Natural killer cell (primary cell): Measurements from ENCODE around the gene GPR173. TPM values are rescaled to one million over a fixed set of nuclear protein-coding genes. Genes with fewer than 3 reads are reported as not detected.

Experiments used
- ATAC-seq, 3 donors: fragments of 150-1000 bp in 2 of 3; fragments of 200-7000 bp in 1 of 3; cut with Tn5 transposase; 1 replicate in 1 of 3; 2 replicates in 2 of 3; pipeline ENCODE4 v1.10.0; 2021; ENCODE audit warnings: mild to moderate bottlenecking in 2 of 3, moderate library complexity in 2 of 3
- DNase-seq, 2 donors: peaks; one replicate each; pipeline versions ENCODE4 v3.0.0 to v3.0.0-alpha.2; 2013 to 2021; ENCODE audit warnings: mixed read lengths in 1 of 2
- H3K27ac ChIP-seq: one replicate; pipeline ENCODE4 v1.5.1; 2013; ENCODE audit warnings: mild to moderate bottlenecking, low read length
- H3K27me3 ChIP-seq: one replicate; pipeline ENCODE4 v1.6.1; 2013; ENCODE audit warnings: low read length; ENCODE audit not compliant: control insufficient read depth, insufficient read depth
- H3K36me3 ChIP-seq: one replicate; pipeline ENCODE4 v1.6.1; 2013; ENCODE audit warnings: low read length; ENCODE audit not compliant: control insufficient read depth, insufficient read depth
- H3K4me1 ChIP-seq: one replicate; pipeline ENCODE4 v1.6.1; 2013; ENCODE audit warnings: low read length; ENCODE audit not compliant: control insufficient read depth, insufficient read depth
- H3K4me3 ChIP-seq: one replicate; pipeline ENCODE4 v1.5.1; 2013; ENCODE audit warnings: low read length
- H3K9me3 ChIP-seq: one replicate; pipeline ENCODE4 v1.6.1; 2013; ENCODE audit warnings: low read length; ENCODE audit not compliant: control insufficient read depth, insufficient read depth
- H3K27ac Mint-ChIP-seq, 2 donors: one replicate each; pipeline ENCODE4 v1.8.0; 2022; ENCODE audit warnings: mild to moderate bottlenecking in 2 of 2, mixed read lengths in 2 of 2, moderate library complexity in 1 of 2
- H3K27me3 Mint-ChIP-seq, 2 donors: one replicate each; pipeline ENCODE4 v1.8.0; 2022; ENCODE audit warnings: low read depth in 2 of 2, mixed read lengths in 2 of 2
- H3K36me3 Mint-ChIP-seq: one replicate; pipeline ENCODE4 v1.8.0; 2022; ENCODE audit warnings: mixed read lengths
- H3K4me1 Mint-ChIP-seq, 2 donors: one replicate each; pipeline ENCODE4 v1.8.0; 2022; ENCODE audit warnings: mixed read lengths in 2 of 2
- H3K4me3 Mint-ChIP-seq: one replicate; pipeline ENCODE4 v1.8.0; 2022; ENCODE audit warnings: mild to moderate bottlenecking, moderate library complexity, mixed read lengths
- H3K9me3 Mint-ChIP-seq, 2 donors: one replicate each; pipeline ENCODE4 v1.8.0; 2022; ENCODE audit warnings: mixed read lengths in 2 of 2
- CTCF ChIP-seq: fragments of 200-600 bp; IDR thresholded peaks from one replicate; pipeline ENCODE4 v1.8.0; 2022; ENCODE audit warnings: antibody characterized with exemption
- WGBS: methylation state at CpG from one replicate; pipeline ENCODE4 v1.1.7; 2013; ENCODE audit warnings: missing lambda C conversion rate; ENCODE audit not compliant: insufficient coverage; 5-methylcytosine and 5-hydroxymethylcytosine counted together
- intact Hi-C: fragments of 100-400 bp; cut with micrococcal nuclease; formaldehyde crosslinking; loops from one replicate; pipeline ENCODE4 v1.14.2; 2022
- total RNA-seq, 4 donors: library from RNA; stranded (reverse); fragments of 120-200 nt in 1 of 4; gene quantifications; one replicate each; pipeline versions ENCODE4 v1.2.3 to v1.2.4, GENCODE V29; 2013 to 2022

GPR173 gene
- total RNA-seq, 3 donors from 2014 or later (not counting 1 experiment from before 2014, with no cell fraction given), result 0.48 TPM; not detected in 2

- H3K36me3 ChIP-seq, result no peaks in the 10 kb centered on the region
- H3K36me3 Mint-ChIP-seq, result no peaks in the 10 kb centered on the region
- TF ChIP-seq CTCF, result no peak
- H3K4me1 ChIP-seq, result no peaks in the 10 kb centered on the region
- no peak for DNase-seq
- no peak overlapping the region for H3K4me3 Mint-ChIP-seq
- no peak overlapping the region for H3K4me3 ChIP-seq
- no peaks in the 10 kb centered on the region for H3K9me3 ChIP-seq
- intact Hi-C loops, result no loop called here
- H3K27me3 ChIP-seq, result no peaks in the 10 kb centered on the region
- H3K27me3 Mint-ChIP-seq, result no peaks in the 10 kb centered on the region
- H3K27ac ChIP-seq, result no peak overlapping the region
- WGBS, result 65% methylated on average over 3 of the region's 3 CpGs
- H3K4me1 Mint-ChIP-seq, result peaks cover 0 to 12% of the 10 kb centered on the region in 2 donors
- peak overlapping the region in 1 of 2 donors; percentile 58 for H3K27ac Mint-ChIP-seq
- H3K9me3 Mint-ChIP-seq, result no peaks in the 10 kb centered on the region
- ATAC-seq, result no peak
Measured at GRCh38 chrX:53116101-53116500, 67.5 kb downstream of the GPR173 start.

GRCh38 chrX:53122013-53122412 is 73.4 kb downstream of the GPR173 start:
- H3K27me3 Mint-ChIP-seq, result no peaks in the 10 kb centered on the region
- H3K4me1 Mint-ChIP-seq, result peaks cover 17 to 20% of the 10 kb centered on the region in 2 donors
- Histone ChIP-seq H3K27ac (no peak overlapping the region), H3K4me3 (no peak overlapping the region), H3K27me3 (no peaks in the 10 kb centered on the region), H3K4me1 (no peaks in the 10 kb centered on the region), H3K9me3 (no peaks in the 10 kb centered on the region), H3K36me3 (no peaks in the 10 kb centered on the region)
- H3K36me3 Mint-ChIP-seq, result no peaks in the 10 kb centered on the region
- DNase-seq, result no peak
- 83% methylated on average over 1 of the region's 1 CpG for WGBS
- no peak overlapping the region for H3K27ac Mint-ChIP-seq
- peaks cover 0 to 2% of the 10 kb centered on the region in 2 donors for H3K9me3 Mint-ChIP-seq
- intact Hi-C loops, result no loop called here
- TF ChIP-seq CTCF, result no peak
- no peak overlapping the region for H3K4me3 Mint-ChIP-seq
- no peak for ATAC-seq

GRCh38 chrX:53125506-53125905 is 76.9 kb downstream of the GPR173 start:
- Mint-ChIP-seq H3K36me3 (no peaks in the 10 kb centered on the region), H3K27ac (peak overlapping the region in 1 of 2 donors; percentile 47), H3K4me1 (peaks cover 17 to 20% of the 10 kb centered on the region in 2 donors), H3K27me3 (no peaks in the 10 kb centered on the region), H3K9me3 (peaks cover 0 to 2% of the 10 kb centered on the region in 2 donors), H3K4me3 (no peak overlapping the region)
- Histone ChIP-seq H3K27me3 (no peaks in the 10 kb centered on the region), H3K27ac (no peak overlapping the region), H3K9me3 (no peaks in the 10 kb centered on the region), H3K4me3 (no peak overlapping the region), H3K36me3 (no peaks in the 10 kb centered on the region), H3K4me1 (no peaks in the 10 kb centered on the region)
- ATAC-seq (no peak), DNase-seq (no peak)
- TF ChIP-seq CTCF, result no peak
- intact Hi-C loops, result no loop called here

GRCh38 chrX:53126377-53126776 is 77.8 kb downstream of the GPR173 start:
- ATAC-seq, result no peak
- no CpG with 5 or more reads among the region's 2 CpGs for WGBS

More at GRCh38 chrX:53126377-53126776, 77.8 kb downstream of the GPR173 start:
- H3K27me3 ChIP-seq, result no peaks in the 10 kb centered on the region
- Mint-ChIP-seq H3K4me3 (no peak overlapping the region), H3K9me3 (peaks cover 0 to 2% of the 10 kb centered on the region in 2 donors), H3K27me3 (no peaks in the 10 kb centered on the region), H3K36me3 (no peaks in the 10 kb centered on the region), H3K4me1 (peaks cover 17 to 20% of the 10 kb centered on the region in 2 donors), H3K27ac (no peak overlapping the region)
- no peak overlapping the region for H3K4me3 ChIP-seq
- no peaks in the 10 kb centered on the region for H3K9me3 ChIP-seq
- H3K36me3 ChIP-seq, result no peaks in the 10 kb centered on the region
- no peak for TF ChIP-seq CTCF
- intact Hi-C loops, result no loop called here
- no peak for DNase-seq
- no peak overlapping the region for H3K27ac ChIP-seq
- H3K4me1 ChIP-seq, result no peaks in the 10 kb centered on the region
